ENCODE measurements around the gene KRT23.

GRCh38 chr17:40926341-40926740 lies 11.1 kb downstream of the KRT23 start:
- TF ChIP-seq CTCF (conservative IDR thresholded peaks at IDR 0.05; ENCODE audit: low read depth in 2 of 2) = no peak
- TF ChIP-seq REST (IDR thresholded peaks at IDR 0.05; ENCODE audit: unreplicated experiment) = no peak
- no peak for TF ChIP-seq EZH2 (IDR thresholded peaks at IDR 0.05; ENCODE audit: low read depth, unreplicated experiment)
- TF ChIP-seq EZH2phosphoT487 (IDR thresholded peaks at IDR 0.05; ENCODE audit: unreplicated experiment) = no peak
- no peak for TF ChIP-seq POLR2AphosphoS5 (IDR thresholded peaks at IDR 0.05; ENCODE audit: low read depth)
- TF ChIP-seq ETS1 (IDR thresholded peaks at IDR 0.05) = no peak
- TF ChIP-seq ZNF462 (CRISPR knock-in tag; IDR thresholded peaks at IDR 0.05) = no peak
- no peak for TF ChIP-seq ZNF331 (CRISPR knock-in tag; IDR thresholded peaks at IDR 0.05; ENCODE audit: low read depth)
- no peak for TF ChIP-seq JUNB (IDR thresholded peaks at IDR 0.05; ENCODE audit: unreplicated experiment)
- TF ChIP-seq CREB1 (CRISPR knock-in tag; IDR thresholded peaks at IDR 0.05; ENCODE audit: low read depth) = no peak
- TF ChIP-seq STAT1 (IDR thresholded peaks at IDR 0.05; ENCODE audit: unreplicated experiment) = no peak

Data from GM23338 (cell line).